Body of pancreas (tissue), 4 donors: ENCODE measurements around the gene MAST4.

Experiments
- CTCF ChIP-seq, 7 experiments: fragments of 450-650 bp in 4 of 7; fragments of 200-600 bp in 3 of 7; sonication (generic) in 3 of 7; IDR thresholded peaks; one replicate each; pipeline ENCODE4 v1.5.1; 2016 to 2019; ENCODE audit warnings: antibody characterized with exemption in 7 of 7
- POLR2A ChIP-seq, 3 donors: fragments of 450-650 bp; IDR thresholded peaks; one replicate each; pipeline ENCODE4 v1.6.1; 2016; ENCODE audit warnings: antibody characterized with exemption in 3 of 3, mild to moderate bottlenecking in 2 of 3

DNA sequence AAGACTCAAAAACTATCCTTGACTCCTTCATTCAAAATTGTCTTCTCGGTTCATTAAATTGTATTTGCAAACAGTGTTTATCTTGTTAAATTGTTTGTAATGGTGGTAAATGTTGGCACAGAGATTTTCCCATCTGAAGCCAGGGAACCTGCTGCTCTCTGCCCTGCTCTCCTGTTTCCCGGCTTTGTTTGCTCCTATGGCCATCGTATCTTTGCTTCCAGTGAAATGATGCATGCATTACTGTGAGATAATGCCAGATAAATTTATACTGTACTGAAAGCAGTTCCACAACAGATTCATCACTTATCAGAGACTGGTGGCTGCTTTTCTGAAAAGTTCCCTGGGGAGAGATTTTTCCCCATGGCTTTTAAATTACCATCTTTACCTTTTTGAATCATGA lies 519.1 kb downstream of the MAST4 start:
- no peak for TF ChIP-seq CTCF (IDR thresholded peaks at IDR 0.05)
- TF ChIP-seq POLR2A (IDR thresholded peaks at IDR 0.05), result no peak
